GOT3 (cell line): Measurements from ENCODE around the gene CC2D1A.

Source experiments
- DNase-seq: peaks from one replicate; lab custom pipeline; 2025; ENCODE audit warnings: mixed read lengths; lab: John Stamatoyannopoulos, UW

CC2D1A gene

DNA sequence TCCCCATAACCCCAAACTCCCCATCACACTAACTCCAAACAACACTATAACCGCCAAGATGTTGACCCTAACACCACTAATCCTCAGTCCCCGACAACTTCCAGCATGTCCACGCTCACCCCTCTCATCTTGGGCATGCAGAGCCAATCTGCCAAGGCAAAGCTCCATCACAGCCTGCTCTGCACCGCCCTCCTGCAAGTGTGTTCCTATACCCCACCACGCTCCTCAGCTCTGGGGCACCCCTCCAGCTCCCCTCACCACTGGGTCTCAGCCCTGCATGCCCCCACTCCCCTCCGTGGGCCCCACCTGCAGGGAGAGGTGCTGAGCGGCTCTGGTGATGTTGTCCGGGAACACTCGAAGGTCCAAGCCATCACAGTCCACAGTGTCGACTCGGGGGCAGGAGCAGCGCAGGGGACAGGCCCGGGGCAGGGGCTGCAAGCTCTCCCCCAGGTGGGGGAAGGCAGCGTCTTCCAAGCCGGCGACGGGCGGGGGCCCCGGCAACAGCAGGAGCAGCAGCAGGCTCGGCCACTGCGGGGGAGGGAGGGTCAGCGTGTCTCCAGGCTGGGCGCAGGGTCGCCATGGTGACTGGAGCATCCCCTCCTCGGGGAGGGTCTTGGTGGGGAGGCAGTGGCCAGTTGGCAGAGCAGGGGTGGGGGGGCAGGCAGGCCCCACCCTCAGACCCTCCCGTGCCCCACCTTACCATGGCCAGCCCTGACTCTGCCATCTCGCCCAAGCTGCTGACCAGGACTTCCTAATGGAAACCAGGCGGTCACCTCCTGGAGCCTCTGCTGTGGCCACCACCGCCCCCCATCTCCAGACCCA lies 31.7 kb downstream of the CC2D1A start:
- no peak for DNase-seq

GRCh38 chr19:13938301-13939064 lies 32.5 kb downstream of the CC2D1A start, which contains the start of gene PODNL1:
Gene PODNL1 (minus strand): TSS chr19:13938417. CDS start chr19:13938181, 236 bp downstream.
- no peak for DNase-seq

DNA sequence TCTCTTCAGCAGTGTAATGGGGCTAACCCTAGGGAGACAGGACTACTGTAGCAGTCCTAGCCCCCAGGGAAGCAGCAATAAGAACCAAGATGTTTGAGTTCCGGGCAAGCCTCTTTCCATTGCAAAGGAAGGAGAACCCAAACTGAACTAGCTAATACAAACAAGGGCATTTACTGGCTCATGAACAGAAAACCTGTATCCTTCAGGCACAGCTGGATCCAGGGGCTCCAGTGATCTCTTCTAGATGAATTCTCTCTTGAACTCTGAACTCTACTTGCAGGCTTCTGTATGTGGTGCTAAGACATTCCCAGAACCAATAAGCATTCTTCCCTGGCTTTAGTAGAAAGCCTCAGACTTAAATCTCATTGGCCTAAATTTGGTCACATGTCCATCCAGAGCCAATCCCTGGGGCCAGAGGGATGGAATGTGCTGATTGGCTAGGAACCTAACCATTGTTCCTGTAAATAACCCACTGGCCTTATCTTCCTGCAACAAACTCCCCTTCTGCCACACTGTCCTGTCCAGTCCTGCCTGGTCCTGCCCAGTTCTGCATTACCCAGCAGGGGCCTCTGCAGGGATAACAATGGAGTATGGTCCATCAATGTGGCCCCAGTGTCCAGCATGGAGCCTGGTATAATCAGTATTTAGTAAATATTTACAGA lies 36.2 kb downstream of the CC2D1A start:
- no peak for DNase-seq

DNA sequence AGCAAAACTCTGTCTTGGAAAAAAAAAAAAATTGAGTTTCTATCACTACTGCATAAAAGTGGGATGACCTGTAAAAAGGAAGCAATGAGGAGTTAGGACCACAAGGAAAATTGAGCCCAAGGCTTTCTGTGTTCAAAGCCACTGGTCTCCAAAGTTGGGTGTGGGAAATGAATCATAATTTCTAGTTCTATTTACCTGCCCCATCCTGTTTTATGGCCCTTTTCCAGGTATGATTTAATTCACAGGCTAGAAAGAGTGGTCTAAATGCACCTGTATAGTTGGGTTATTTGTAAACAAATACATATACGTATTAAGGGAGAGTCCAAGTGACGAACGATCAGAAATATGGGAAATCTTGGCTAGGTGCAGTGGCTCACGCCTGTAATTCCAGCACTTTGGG lies 40.4 kb downstream of the CC2D1A start:
- no peak for DNase-seq

GRCh38 chr19:13951043-13951442 lies 45.0 kb downstream of the CC2D1A start:
- DNase-seq = no peak

- no peak for DNase-seq
These were observed 45.8 kb downstream of the CC2D1A start for GRCh38 chr19:13951799-13952153.

DNA sequence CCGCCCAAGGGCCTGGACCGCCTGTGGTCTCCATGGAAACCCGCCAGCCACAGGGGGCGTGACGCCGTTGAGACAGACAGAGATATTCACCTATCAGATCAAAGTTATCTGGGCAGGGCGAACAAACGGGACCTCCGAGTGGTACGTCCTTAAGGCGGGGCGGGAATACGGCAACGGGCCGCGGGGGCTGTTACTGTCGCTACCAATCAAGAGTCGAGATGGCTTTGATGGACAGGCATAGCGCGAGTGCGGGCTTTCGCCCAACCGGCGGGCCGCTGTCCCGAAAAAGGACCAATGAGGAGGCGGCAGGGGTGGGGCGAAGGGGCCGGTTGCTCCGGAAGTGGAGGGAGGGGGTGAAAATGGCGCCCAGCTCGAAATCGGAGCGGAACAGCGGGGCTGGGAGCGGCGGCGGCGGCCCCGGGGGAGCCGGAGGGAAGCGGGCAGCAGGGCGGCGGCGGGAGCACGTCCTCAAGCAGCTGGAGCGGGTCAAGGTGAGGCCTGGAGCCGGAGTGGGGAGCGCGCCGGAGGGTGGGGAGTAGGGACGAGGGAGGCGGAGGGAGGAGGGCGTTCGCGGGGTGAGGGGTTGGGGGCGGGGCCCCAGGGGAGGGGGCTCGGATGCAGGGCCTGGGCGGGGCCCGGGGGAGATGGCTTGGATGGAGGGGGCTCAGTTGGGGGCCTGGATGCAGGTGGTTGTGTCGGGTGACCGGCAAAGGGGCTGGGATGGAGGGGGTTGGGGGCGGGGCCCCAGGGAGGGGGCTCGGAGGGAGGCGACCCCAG lies 46.3 kb downstream of the CC2D1A start, which contains the start of gene DCAF15:
DCAF15 (plus strand) TSS at position 356 of the 777 bp plus-strand sequence; CDS start at position 360, 4 bp downstream.
- DNase-seq = peak; percentile 98

- no peak for DNase-seq
These were observed 47.0 kb downstream of the CC2D1A start for GRCh38 chr19:13952931-13953531.

GRCh38 chr19:13954185-13954584 lies 48.2 kb downstream of the CC2D1A start:
- no peak for DNase-seq

DNA sequence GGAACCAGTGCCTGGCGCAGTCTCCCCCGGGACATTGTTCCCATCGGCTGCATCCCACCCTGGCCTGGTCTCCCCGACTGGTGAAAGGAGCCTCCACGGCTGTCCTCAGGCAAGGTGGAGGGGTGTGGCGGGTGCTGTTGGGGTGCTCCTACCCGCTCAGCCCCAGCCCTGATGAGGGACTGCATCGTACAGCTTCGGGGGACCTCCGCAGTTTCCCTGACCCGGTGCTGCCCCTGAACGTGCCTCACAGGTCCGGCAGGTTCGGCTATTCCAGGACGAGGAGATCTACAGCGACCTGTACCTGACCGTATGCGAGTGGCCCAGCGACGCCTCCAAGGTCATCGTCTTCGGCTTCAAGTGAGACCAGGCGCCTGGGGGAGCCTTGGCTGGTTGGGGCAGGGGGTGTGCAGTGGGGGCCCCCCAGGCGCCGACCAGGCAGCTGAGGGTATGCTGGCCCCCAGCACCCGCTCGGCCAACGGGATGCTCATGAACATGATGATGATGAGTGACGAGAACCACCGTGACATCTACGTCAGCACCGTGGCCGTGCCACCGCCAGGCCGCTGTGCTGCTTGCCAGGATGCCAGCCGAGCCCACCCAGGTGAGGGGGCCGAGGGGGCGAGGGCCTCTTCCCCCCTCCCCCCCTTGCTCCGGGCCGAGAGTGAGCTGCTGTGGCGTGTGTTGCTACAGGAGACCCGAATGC lies 49.8 kb downstream of the CC2D1A start:
- DNase-seq = no peak

- no peak for DNase-seq
These were observed 50.4 kb downstream of the CC2D1A start for GRCh38 chr19:13956365-13956744.

DNA sequence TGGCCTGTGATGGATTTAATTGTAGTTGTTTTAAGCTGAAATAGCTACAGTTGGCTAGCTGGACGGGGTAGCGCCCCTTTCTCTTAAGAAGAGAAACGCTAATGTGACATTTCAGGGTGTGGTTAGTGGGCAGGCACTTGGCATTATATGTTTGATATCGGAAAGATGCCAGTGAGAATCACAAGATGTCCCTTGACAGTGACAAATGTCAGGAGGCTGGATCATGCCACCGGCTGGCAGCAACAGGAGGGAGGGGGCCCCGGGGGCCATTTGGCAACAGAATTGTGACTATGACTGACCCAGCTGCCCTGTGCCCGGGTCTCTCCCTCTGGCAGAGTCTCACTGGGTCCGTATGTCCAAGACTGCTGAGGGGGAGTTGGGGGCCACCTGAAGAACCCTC lies 51.0 kb downstream of the CC2D1A start:
- no peak for DNase-seq

DNA sequence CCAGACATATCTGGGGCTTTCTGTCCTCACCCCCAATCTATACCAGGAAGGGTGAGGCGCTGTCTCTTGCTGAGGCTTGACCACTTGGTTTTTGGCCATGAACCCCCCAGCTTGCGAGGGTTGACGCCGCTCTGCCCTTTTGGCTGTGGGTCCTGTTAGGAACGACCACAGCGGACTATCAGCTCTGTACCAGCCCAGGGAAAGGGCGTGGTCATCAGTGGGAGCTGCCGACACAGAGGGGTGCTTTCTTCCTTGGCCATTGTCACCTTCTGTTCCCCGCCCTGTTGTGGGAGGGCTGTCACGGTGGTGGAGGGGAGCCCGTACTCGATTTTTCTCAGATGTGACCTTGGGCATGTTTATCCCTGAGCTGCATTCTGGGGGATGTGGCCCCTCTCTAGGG lies 52.0 kb downstream of the CC2D1A start:
- no peak for DNase-seq

DNA sequence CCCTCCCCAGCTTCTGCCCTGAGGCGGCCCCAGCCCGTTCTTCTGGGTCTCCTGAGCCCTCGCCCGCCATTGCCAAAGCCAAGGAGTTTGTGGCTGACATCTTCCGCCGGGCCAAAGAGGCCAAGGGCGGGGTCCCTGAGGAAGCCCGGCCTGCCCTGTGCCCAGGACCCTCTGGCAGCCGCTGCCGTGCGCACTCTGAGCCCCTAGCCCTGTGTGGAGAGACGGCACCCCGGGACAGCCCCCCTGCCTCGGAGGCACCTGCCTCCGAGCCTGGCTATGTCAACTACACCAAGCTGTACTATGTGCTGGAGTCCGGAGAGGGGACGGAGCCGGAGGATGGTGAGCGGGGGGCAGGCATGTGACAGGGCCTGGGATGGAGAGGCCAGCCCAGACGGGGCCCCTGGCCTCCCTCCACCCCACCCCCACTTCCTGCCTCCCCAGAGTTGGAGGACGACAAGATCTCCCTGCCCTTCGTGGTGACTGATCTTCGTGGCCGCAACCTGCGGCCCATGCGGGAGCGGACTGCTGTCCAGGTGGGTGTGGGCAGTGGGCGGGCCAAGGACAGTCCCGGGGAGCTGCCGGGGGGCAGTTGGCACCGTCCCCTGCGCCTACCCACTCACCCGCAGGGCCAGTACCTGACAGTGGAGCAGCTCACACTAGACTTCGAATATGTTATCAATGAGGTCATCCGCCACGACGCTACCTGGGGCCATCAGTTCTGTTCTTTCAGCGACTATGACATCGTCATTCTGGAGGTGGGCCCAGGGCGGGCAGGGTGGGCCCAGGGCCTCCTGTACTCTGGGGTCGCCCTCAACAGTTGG lies 53.4 kb downstream of the CC2D1A start:
- no peak for DNase-seq

GRCh38 chr19:13959962-13960862 lies 54.2 kb downstream of the CC2D1A start:
- no peak for DNase-seq

- no peak for DNase-seq
These were observed 55.1 kb downstream of the CC2D1A start for GRCh38 chr19:13960863-13961784.

DNA sequence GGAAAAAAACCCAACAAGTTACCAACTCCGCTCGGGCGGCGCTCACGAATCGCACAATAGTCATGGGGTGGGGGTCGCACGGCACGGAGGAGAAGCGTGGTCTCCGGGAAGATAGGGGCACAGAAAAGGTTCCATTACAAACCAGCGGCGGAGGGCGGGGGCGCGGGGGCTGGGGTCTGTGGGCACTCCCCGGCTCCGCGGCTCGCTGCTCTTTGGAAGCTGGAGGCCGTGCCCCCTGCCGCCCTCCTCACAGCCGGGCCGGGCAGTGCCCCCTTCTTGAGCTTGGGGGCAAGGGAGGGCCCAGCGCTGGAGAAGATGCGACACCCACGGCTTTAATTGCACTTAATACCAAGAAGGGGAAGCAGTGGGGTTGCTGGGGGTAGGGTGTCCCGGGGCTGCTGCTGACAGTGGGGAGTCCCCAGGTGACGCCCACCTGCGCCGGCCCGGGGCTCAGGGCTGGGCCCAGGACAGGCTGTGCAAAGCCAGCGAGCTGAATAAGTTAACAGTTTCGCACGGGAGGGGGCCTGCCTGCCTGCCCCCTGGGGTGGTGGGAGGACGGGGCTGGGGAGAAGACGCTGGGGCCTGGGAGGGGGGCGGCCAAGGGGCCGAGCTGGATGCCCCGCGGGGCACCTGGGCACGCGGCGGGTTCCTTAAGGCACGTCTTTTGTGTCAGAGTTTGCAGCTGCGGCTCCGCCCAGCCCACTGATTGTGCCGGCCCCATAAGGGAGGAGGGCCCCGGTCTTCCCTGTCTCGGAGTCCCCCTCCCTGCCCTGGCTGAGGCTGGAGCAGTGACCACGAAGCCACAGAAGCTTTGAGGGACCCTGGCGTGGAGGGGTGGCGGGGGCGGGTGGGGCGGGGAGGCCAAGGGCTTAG lies 56.1 kb downstream of the CC2D1A start:
- DNase-seq = no peak
